ENCODE data around the gene AKAP13. TPM values are rescaled to one million over a fixed set of nuclear protein-coding genes. Genes with fewer than 3 reads are reported as not detected.
A peak's percentile ranks its signal among the peaks of the same experiment; 100 is the strongest.
"Not testable (repeated sequence)": the region's sequence is repeated elsewhere in the genome, so short reads cannot be mapped to it uniquely, and the experiment has no call there.

The AKAP13 gene
- polyA plus RNA-seq, 12 donors: 57.9 to 109 (median 77.9) TPM; not detected in 1

- peak; percentile 88 for DNase-seq
Observed at GRCh38 chr15:85527895-85528294, 147.5 kb downstream of the AKAP13 start.

GRCh38 chr15:85530079-85530478, 149.7 kb downstream of the AKAP13 start:
- no peak for DNase-seq

DNA sequence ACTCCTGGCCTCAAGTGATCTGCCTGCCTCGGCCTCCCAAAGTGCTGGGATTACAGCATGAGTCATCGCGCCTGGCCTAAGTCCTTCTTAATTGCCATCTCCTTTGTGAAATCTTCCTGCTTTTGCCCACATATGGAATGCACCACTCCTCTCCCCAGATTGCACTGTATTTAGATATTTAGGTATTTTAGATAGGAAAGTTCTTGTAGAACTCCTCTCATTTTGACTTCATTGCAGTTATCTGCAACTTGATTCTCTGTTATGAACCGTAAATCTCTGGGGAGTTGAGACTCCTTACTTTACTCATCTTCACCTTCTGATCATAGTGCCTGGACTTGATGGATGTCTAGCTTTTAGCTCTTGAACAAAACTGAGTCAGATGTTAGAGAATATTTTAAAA, 150.7 kb downstream of the AKAP13 start:
- no peak for DNase-seq

DNA sequence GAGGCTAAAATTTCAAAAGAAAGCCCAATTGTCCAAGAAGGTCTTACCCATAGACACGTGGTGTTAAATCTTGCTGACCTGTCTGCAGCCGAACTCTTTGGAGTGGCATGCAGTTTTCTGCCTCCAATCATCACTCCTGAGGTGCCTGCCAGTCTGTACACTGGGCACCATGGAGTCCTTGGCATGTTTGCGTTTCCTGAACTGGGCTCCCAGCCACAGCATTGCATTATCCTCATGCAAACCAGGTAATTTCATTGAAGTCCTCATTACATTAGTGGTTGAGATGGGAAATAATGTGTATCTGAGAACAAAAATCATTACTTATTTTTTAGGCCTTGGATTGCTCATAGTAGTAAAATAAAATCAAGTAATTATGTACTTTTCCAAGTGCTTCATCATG, 152.3 kb downstream of the AKAP13 start:
- DNase-seq: no peak

DNA sequence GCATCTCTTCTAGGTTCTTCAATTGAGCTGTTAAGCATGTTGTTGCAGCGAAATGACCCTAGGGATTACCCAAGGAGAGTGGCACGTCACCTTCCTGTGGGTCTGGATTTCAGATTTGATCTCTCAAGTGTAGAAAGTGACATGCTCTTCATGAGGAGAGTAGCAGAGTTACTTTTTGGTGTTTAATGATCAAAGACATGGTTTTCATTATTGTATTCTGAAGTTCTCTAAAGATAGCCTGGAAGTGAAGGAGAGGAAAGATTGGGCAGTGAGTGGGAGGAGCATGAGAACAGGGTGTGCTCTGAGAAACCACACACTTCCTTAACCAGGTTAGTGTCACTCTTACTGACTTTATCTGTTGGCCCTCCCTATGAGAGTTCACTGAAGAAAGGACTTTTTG, 153.6 kb downstream of the AKAP13 start:
- no peak for DNase-seq

DNA sequence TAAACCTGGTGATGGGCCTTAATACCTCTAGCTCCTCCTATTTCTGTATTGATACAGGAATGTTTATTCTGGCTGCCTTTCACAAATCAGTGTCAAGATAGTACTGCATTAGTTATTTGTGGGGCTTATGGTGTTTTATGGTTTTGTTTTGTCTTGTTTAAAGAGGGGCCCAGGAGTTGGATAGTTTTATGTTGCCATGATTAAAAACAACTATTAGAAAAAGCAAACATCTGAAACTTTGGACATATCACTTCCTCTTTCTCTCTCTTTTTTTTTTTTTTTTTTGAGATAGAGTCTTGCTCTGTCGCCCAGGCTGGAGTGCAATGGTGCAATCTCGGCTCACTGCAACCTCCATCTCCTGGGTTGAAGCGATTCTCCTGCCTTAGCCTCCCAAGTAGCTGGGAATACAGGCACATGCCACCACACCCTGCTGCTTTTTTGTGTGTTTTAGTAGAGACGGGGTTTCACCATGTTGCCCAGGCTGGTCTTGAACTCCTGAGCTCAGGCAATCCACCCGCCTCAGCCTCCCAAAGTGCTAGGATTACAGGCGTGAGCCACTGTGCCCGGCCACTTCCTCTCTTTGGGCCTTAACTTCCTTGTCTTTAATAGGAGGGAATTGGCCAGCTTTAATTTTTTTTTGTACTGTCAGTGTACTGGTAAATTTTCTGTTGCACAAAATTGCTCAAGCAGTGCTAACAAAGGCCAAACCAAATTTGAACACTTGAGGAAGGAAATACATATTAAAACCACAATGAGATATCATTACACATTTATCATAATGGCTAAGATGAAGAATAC, 155.3 kb downstream of the AKAP13 start:
- not testable (repeated sequence) for DNase-seq

DNA sequence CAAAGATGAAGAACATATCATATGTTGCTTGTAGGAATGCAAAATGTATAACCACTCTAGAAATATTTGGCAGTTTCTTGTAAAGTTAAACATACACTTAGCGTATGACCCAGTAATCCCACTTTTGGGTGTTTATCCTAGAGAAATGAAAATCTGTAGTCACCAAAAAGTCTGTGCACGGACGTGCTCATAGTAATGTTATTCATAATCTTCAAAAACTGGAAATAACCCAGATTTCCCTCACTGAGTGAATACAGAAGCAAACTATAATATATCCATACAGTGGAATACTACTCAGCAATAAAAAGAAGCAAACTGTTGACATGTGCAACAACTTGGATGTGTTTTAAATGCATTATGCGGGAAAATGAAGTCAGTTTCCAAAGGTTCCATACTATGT, 155.9 kb downstream of the AKAP13 start:
- DNase-seq: no peak

- no peak for DNase-seq
Observed at GRCh38 chr15:85539491-85539890, 159.1 kb downstream of the AKAP13 start.

DNA sequence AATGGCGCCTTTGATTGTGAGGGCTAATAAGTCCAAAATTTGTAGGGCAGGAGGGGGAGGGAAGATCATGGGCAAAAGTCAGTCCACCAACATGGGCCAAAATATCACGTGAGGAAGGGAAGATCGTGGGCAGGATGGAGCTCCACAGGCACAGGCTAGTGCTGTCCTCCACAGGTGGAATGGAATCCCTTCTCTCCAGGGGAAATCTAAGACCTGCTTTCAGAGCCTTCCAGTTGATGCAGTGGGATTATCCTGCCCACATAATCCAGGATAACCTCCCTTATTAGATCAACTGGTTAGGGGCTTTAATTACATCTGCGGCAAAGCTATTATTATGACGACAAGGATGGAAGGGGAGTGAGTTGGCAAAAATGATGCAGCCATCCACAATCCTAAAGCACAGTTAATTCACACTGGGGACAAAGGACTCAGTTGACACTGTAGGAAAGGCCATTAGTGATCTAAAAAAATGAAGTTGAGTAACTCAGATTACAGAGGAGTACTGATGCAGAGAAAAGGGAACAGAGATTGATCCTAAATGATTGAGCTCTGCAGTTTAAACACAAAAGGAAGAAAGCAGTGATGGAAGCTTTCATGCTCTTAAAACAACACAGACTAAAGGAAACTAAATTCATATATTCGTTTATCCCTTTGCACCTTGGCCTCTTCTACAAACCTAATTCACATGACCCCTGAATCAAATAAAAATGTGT, 159.8 kb downstream of the AKAP13 start:
- DNase-seq: no peak

GRCh38 chr15:85541744-85542143, 161.3 kb downstream of the AKAP13 start:
- DNase-seq: no peak

DNA sequence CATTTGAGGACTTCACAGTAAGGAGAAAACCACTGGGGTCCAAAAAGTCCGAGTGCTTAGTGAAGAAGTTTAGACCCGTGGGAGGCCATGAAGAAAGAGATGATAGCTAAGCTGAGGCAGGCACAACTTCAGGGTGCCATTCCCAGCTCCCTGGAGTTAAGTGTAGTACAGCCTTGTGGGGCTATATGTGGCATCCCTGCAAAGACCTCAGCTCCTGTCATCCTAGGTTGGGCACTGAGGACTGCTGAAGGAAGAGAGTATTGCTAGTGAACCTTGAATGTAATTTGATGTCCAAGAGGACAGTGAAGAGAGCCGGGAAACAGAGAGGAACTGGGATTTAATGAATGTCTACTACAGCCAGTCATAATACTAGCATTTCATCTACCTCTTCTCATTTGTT, 162.1 kb downstream of the AKAP13 start:
- DNase-seq: no peak

DNA sequence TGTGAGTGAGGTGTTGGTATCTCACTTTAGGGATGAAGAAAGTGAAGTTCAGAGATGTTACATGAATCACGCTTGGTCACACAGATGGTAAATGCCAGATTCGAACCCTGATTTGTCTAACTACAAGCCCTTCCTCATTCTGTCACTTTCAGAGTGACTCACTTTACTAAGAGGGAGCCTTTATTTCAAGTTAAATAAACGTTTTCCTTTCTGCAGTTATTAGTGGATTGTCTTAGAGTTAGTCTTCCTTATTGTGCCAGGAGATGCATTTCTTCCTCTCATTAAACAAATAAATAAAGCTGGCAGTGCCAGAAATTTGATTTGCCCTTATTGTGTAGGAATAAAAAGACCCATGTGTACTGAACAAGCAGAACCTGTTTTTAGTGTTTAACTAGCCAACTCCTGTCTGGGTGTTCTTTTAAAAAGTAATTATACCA, 162.5 kb downstream of the AKAP13 start:
- no peak for DNase-seq

DNA sequence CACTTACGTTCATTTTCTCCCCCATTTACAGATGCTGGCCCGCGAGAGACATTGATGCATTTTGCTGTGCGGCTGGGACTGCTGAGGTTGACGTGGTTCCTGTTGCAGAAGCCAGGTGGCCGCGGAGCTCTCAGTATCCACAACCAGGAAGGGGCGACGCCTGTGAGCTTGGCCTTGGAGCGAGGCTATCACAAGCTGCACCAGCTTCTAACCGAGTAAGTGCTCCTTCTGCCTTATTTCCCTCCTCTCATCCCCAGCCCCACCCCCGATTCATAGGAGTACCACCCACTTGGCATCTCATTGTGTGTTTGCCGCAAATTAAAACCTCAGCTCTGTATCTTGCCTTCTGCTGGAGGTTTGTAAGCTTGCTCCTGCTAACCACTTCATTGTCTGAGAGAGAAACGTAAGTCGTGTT, 163.3 kb downstream of the AKAP13 start:
- DNase-seq: no peak

DNA sequence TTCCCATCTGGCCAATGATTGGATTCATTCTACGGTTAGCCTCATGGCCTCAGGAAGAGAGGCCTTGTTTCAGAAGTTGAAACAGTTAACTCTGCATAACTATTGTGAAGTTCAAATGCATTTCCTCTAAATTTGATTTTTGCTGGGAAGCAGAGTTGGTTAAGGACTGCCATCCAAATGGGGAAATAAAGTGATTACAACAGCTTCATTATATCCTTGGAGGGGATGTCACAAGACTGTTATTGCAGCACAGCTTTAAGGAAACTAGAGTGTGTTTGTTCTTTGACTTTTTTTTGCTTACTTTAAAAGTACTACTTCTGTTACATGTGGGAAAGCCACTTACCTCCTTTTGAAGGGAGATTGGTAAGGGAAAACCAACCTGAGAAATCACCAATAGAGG, 164.8 kb downstream of the AKAP13 start:
- no peak for DNase-seq

- no peak for DNase-seq
Observed at GRCh38 chr15:85545752-85546151, 165.3 kb downstream of the AKAP13 start.

DNA sequence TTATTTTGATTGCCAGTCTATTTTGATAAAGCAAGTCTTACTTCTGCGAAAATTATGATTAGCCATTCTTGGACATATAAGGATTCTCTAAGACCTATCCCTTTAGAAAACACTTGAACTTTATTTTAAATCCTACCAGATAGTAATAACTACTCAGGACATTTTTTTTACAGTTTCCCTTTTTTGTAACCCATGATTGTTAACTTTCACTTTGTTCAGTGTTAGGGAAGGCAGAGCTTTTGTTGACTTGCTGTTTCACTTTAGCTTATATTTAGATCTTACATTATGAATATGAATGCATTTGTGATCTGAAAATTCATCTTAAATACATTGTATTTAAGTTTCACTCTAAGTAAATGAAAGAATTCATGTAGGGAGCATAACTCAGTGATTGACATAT, 167.0 kb downstream of the AKAP13 start:
- DNase-seq: no peak

GRCh38 chr15:85550283-85550682, 169.9 kb downstream of the AKAP13 start:
- DNase-seq: no peak

GRCh38 chr15:85551221-85551832, 170.9 kb downstream of the AKAP13 start:
- no peak for DNase-seq

GRCh38 chr15:85554852-85555521, 174.6 kb downstream of the AKAP13 start:
- no peak for DNase-seq

- no peak for DNase-seq
Observed at GRCh38 chr15:85555875-85556617, 175.6 kb downstream of the AKAP13 start.

DNA sequence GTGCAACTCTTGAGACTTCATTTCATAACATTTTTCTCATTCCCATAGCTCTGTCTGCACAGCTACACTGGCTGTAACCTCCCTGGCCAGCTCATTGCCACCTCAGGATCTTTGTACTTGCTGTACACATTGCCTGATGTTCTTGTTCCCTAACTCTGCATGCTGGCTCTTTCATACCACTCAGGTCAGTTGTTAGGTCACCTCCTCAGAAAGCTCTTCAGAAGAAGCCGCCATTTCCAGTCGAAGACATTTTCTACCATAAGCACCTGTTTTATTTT, 176.2 kb downstream of the AKAP13 start:
- no peak for DNase-seq

DNA sequence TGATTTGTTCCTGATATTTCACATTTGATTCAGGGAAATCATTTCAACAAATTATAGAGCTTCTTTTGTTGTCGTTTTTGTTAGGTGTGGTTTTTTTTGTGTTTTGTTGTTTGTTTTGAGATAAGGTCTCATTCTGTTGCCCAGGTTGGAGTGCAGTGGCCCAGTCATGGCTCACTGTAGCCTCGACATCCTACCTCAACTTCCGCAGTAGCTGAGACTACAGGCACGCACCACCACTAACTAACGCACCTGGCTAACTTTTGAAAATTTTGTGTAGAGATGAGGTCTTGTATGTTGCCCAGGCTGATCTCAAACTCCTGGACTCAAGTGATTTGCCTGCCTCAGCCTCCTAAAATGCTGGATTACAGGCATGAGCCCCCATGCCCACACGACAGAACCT, 177.0 kb downstream of the AKAP13 start:
- DNase-seq: no peak
